HEK293 (cell line): ENCODE measurements around the gene ANXA2.

Source experiments
- CTCF ChIA-PET: fragments of 350-600 bp; formaldehyde crosslinking; extraction: SDS; loops from one replicate; lab custom pipeline; 2021; ENCODE audit warnings: antibody characterized with exemption; lab: Yijun Ruan, JAX
- POLR2A ChIA-PET: fragments of 300-600 bp; formaldehyde crosslinking; extraction: SDS; loops from one replicate; lab custom pipeline; 2020; ENCODE audit warnings: antibody characterized with exemption, inconsistent platforms; lab: Yijun Ruan, JAX
- H3K27ac ChIP-seq: fragments of 200-500 bp; sonication (Bioruptor generic); 2 replicates; pipeline ENCODE4 v1.5.1; 2014; ENCODE audit warnings: low read depth, low read length, control low read depth, inconsistent platforms; ENCODE audit errors: extremely low read depth
- H3K36me3 ChIP-seq, 2 experiments: fragments of 200-500 bp in 1 of 2; sonication (Bioruptor generic) in 1 of 2; 1 replicate in 1 of 2; 2 replicates in 1 of 2; pipeline ENCODE4 v1.5.1; 2014 to 2017; ENCODE audit warnings: inconsistent platforms in 2 of 2, low read length in 2 of 2; ENCODE audit not compliant: control insufficient read depth in 2 of 2, insufficient read depth in 1 of 2
- H3K4me1 ChIP-seq: fragments of 200-500 bp; sonication (Bioruptor generic); 2 replicates; pipeline ENCODE4 v1.5.1; 2014; ENCODE audit warnings: mild to moderate bottlenecking, low read length, inconsistent platforms; ENCODE audit not compliant: control insufficient read depth, insufficient read depth
- H3K4me3 ChIP-seq: 2 replicates; pipeline ENCODE4 v1.5.1; 2011; ENCODE audit warnings: low read depth, mild to moderate bottlenecking, control low read depth, low read length, moderate library complexity
- H3K9me3 ChIP-seq: fragments of 200-500 bp; sonication (Bioruptor generic); 2 replicates; pipeline ENCODE4 v1.5.1; 2014; ENCODE audit warnings: low read depth, low read length, inconsistent platforms; ENCODE audit not compliant: control insufficient read depth, insufficient read depth
- GFI1B ChIP-seq: fragments of 450-650 bp; formaldehyde crosslinking; IDR thresholded peaks from 2 replicates; pipeline ENCODE4 v1.5.1; 2016; ENCODE audit warnings: missing biosample characterization, missing genetic modification characterization
- ZEB2 ChIP-seq: fragments of 450-650 bp; formaldehyde crosslinking; IDR thresholded peaks from 2 replicates; pipeline ENCODE4 v1.5.1; 2016; ENCODE audit warnings: missing biosample characterization, missing genetic modification characterization
- ZNF10 ChIP-seq: fragments of 450-650 bp; formaldehyde crosslinking; IDR thresholded peaks from 2 replicates; pipeline ENCODE4 v1.5.1; 2017; ENCODE audit warnings: missing biosample characterization, missing genetic modification characterization
- ZNF223 ChIP-seq: fragments of 450-650 bp; formaldehyde crosslinking; IDR thresholded peaks from 2 replicates; pipeline ENCODE4 v1.5.1; 2016; ENCODE audit warnings: missing biosample characterization, missing genetic modification characterization
- ZNF23 ChIP-seq: fragments of 450-650 bp; formaldehyde crosslinking; IDR thresholded peaks from 2 replicates; pipeline ENCODE4 v1.5.1; 2016; ENCODE audit warnings: missing biosample characterization, missing genetic modification characterization, borderline replicate concordance
- ZNF292 ChIP-seq: fragments of 450-650 bp; formaldehyde crosslinking; IDR thresholded peaks from 2 replicates; pipeline ENCODE4 v1.5.1; 2016; ENCODE audit warnings: low read depth, missing biosample characterization, missing genetic modification characterization, borderline replicate concordance
- ZNF394 ChIP-seq: fragments of 450-650 bp; formaldehyde crosslinking; IDR thresholded peaks from 2 replicates; pipeline ENCODE4 v1.5.1; 2016; ENCODE audit warnings: missing biosample characterization, missing genetic modification characterization, mild to moderate bottlenecking, moderate library complexity, borderline replicate concordance
- ZNF404 ChIP-seq: fragments of 450-650 bp; formaldehyde crosslinking; IDR thresholded peaks from 2 replicates; pipeline ENCODE4 v1.5.1; 2017; ENCODE audit warnings: missing biosample characterization, missing genetic modification characterization
- ZNF514 ChIP-seq: fragments of 450-650 bp; formaldehyde crosslinking; IDR thresholded peaks from 2 replicates; pipeline ENCODE4 v1.5.1; 2016; ENCODE audit warnings: missing biosample characterization, missing genetic modification characterization
- ZNF621 ChIP-seq: fragments of 450-650 bp; formaldehyde crosslinking; IDR thresholded peaks from 2 replicates; pipeline ENCODE4 v1.5.1; 2017; ENCODE audit warnings: missing biosample characterization, missing genetic modification characterization
- ZNF658 ChIP-seq: fragments of 450-650 bp; formaldehyde crosslinking; IDR thresholded peaks from 2 replicates; pipeline ENCODE4; 2016; ENCODE audit warnings: missing biosample characterization, missing genetic modification characterization
- ZNF660 ChIP-seq: fragments of 450-650 bp; IDR thresholded peaks from 2 replicates; pipeline ENCODE4 v1.5.1; 2018; ENCODE audit warnings: missing biosample characterization, mild to moderate bottlenecking, missing genetic modification characterization
- ZNF677 ChIP-seq: fragments of 450-650 bp; IDR thresholded peaks from 2 replicates; pipeline ENCODE4 v1.5.0; 2018; ENCODE audit warnings: missing biosample characterization, mild to moderate bottlenecking, missing genetic modification characterization, moderate library complexity
- TF ChIP-seq, protein P1 (sequence below): fragments of 450-650 bp; formaldehyde crosslinking; IDR thresholded peaks from 2 replicates; pipeline ENCODE4 v1.5.1; 2017; ENCODE audit warnings: missing biosample characterization, missing genetic modification characterization
- TF ChIP-seq, protein P2 (sequence below): fragments of 450-650 bp; formaldehyde crosslinking; IDR thresholded peaks from 2 replicates; pipeline ENCODE4 v1.5.0; 2017; ENCODE audit warnings: missing biosample characterization, missing genetic modification characterization, borderline replicate concordance
- TF ChIP-seq, protein P3 (sequence below): fragments of 450-650 bp; formaldehyde crosslinking; IDR thresholded peaks from 2 replicates; pipeline ENCODE4 v1.5.1; 2016; ENCODE audit warnings: missing biosample characterization, missing genetic modification characterization
- TF ChIP-seq, protein P4 (sequence below): fragments of 450-650 bp; formaldehyde crosslinking; IDR thresholded peaks from 2 replicates; pipeline ENCODE4 v1.5.1; 2016; ENCODE audit warnings: missing biosample characterization, missing genetic modification characterization
- TF ChIP-seq, protein P5 (sequence below): fragments of 450-650 bp; formaldehyde crosslinking; IDR thresholded peaks from 2 replicates; pipeline ENCODE4 v1.5.1; 2016; ENCODE audit warnings: missing biosample characterization, missing genetic modification characterization

The ANXA2 gene

DNA sequence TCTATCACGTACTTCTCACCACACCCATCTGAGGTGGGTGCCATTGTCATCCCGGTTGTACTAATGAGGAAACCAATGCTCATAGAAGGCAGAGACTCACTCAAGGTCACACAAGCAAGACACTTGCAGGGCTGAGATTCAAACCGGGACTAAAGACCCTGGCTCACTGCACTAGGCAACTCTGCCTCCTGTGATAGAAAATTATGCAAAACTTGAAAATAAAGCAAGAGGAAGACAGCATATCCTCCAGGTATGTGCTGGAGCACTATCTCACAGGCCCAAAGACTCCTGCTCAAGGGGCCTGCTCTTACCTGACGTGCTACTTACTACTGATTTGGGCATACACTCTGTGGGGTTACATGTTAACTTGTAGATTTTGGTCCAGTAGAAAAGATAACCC, 25.6 kb downstream of the ANXA2 start:
- CTCF ChIA-PET: no interaction called here
- Histone ChIP-seq H3K4me1 (peaks cover 13% of the 10 kb centered on the region), H3K36me3 (peaks cover 0 to 50% of the 10 kb centered on the region in 2 experiments; a peak in 2 of 3 replicates)
- TF ChIP-seq ZNF658 (tag by site-specific recombination) (no peak), ZNF394 (tag by site-specific recombination) (no peak), ZNF514 (tag by site-specific recombination) (no peak), ZEB2 (no peak), ZNF23 (no peak), ZNF404 (tag by site-specific recombination) (no peak), ZNF292 (tag by site-specific recombination) (no peak), ZNF223 (tag by site-specific recombination) (no peak), ZNF677 (tag by site-specific recombination) (no peak), ZNF621 (tag by site-specific recombination) (no peak), ZNF10 (tag by site-specific recombination) (no peak), GFI1B (tag by site-specific recombination) (no peak), ZNF660 (no peak)
- TF ChIP-seq, protein P1, sequence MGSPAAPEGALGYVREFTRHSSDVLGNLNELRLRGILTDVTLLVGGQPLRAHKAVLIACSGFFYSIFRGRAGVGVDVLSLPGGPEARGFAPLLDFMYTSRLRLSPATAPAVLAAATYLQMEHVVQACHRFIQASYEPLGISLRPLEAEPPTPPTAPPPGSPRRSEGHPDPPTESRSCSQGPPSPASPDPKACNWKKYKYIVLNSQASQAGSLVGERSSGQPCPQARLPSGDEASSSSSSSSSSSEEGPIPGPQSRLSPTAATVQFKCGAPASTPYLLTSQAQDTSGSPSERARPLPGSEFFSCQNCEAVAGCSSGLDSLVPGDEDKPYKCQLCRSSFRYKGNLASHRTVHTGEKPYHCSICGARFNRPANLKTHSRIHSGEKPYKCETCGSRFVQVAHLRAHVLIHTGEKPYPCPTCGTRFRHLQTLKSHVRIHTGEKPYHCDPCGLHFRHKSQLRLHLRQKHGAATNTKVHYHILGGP (tag by site-specific recombination): no peak
- TF ChIP-seq, protein P2, sequence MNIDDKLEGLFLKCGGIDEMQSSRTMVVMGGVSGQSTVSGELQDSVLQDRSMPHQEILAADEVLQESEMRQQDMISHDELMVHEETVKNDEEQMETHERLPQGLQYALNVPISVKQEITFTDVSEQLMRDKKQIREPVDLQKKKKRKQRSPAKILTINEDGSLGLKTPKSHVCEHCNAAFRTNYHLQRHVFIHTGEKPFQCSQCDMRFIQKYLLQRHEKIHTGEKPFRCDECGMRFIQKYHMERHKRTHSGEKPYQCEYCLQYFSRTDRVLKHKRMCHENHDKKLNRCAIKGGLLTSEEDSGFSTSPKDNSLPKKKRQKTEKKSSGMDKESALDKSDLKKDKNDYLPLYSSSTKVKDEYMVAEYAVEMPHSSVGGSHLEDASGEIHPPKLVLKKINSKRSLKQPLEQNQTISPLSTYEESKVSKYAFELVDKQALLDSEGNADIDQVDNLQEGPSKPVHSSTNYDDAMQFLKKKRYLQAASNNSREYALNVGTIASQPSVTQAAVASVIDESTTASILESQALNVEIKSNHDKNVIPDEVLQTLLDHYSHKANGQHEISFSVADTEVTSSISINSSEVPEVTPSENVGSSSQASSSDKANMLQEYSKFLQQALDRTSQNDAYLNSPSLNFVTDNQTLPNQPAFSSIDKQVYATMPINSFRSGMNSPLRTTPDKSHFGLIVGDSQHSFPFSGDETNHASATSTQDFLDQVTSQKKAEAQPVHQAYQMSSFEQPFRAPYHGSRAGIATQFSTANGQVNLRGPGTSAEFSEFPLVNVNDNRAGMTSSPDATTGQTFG (tag by site-specific recombination): no peak
- TF ChIP-seq, protein P3, sequence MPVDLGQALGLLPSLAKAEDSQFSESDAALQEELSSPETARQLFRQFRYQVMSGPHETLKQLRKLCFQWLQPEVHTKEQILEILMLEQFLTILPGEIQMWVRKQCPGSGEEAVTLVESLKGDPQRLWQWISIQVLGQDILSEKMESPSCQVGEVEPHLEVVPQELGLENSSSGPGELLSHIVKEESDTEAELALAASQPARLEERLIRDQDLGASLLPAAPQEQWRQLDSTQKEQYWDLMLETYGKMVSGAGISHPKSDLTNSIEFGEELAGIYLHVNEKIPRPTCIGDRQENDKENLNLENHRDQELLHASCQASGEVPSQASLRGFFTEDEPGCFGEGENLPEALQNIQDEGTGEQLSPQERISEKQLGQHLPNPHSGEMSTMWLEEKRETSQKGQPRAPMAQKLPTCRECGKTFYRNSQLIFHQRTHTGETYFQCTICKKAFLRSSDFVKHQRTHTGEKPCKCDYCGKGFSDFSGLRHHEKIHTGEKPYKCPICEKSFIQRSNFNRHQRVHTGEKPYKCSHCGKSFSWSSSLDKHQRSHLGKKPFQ: no peak
- TF ChIP-seq, protein P4, sequence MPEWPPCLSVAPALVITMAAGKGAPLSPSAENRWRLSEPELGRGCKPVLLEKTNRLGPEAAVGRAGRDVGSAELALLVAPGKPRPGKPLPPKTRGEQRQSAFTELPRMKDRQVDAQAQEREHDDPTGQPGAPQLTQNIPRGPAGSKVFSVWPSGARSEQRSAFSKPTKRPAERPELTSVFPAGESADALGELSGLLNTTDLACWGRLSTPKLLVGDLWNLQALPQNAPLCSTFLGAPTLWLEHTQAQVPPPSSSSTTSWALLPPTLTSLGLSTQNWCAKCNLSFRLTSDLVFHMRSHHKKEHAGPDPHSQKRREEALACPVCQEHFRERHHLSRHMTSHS (tag by site-specific recombination): no peak
- TF ChIP-seq, protein P5, sequence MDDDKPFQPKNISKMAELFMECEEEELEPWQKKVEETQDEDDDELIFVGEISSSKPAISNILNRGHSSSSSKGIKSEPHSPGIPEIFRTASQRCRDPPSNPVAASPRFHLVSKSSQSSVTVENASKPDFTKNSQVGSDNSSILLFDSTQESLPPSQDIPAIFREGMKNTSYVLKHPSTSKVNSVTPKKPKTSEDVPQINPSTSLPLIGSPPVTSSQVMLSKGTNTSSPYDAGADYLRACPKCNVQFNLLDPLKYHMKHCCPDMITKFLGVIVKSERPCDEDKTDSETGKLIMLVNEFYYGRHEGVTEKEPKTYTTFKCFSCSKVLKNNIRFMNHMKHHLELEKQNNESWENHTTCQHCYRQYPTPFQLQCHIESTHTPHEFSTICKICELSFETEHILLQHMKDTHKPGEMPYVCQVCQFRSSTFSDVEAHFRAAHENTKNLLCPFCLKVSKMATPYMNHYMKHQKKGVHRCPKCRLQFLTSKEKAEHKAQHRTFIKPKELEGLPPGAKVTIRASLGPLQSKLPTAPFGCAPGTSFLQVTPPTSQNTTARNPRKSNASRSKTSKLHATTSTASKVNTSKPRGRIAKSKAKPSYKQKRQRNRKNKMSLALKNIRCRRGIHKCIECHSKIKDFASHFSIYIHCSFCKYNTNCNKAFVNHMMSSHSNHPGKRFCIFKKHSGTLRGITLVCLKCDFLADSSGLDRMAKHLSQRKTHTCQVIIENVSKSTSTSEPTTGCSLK: no peak
- TF ChIP-seq, all 188 proteins: peak for 0
- POLR2A ChIA-PET: interaction anchor here (1.4 kb wide), 1 partner anchor 26 kb away, joined by 8 read pairs; the partner anchor contains the start of gene ANXA2
- H3K4me3 ChIP-seq: no peak overlapping the region
- H3K9me3 ChIP-seq: no peaks in the 10 kb centered on the region
- H3K27ac ChIP-seq: no peak overlapping the region
